GM23338 (cell line): ENCODE data around the gene ADAMTSL2. TPM values are rescaled to one million over a fixed set of nuclear protein-coding genes. Genes with fewer than 3 reads are reported as not detected.

Experiments used
- ATAC-seq: fragments of 200-7000 bp; cut with Tn5 transposase; 3 replicates; pipeline ENCODE4 v1.9.1; 2020
- DNase-seq: peaks from one replicate; pipeline ENCODE4 v3.0.0-alpha.2; 2015; ENCODE audit warnings: low spot score
- H2AFZ ChIP-seq: fragments of 200-600 bp; sonication (generic); 2 replicates; pipeline ENCODE4 v1.8.0; 2016; ENCODE audit warnings: antibody characterized with exemption, mild to moderate bottlenecking, moderate library complexity
- H3F3A ChIP-seq: fragments of 200-600 bp; sonication (generic); replicated peaks from 2 replicates; pipeline ENCODE4 v1.8.0; 2017; ENCODE audit warnings: antibody characterized with exemption, mixed run types, low read depth
- H3K27ac ChIP-seq: fragments of 200-600 bp; sonication (generic); 2 replicates; pipeline ENCODE4 v1.6.1; 2016; ENCODE audit warnings: low read depth
- H3K27me3 ChIP-seq: fragments of 200-600 bp; sonication (generic); 2 replicates; pipeline ENCODE4 v1.8.0; 2016; ENCODE audit warnings: mild to moderate bottlenecking, mixed run types, moderate library complexity; ENCODE audit not compliant: insufficient read depth
- H3K36me3 ChIP-seq: fragments of 200-600 bp; sonication (generic); 2 replicates; pipeline ENCODE4 v1.8.0; 2016; ENCODE audit warnings: mild to moderate bottlenecking; ENCODE audit not compliant: insufficient read depth
- H3K4me1 ChIP-seq: fragments of 200-600 bp; sonication (generic); 2 replicates; pipeline ENCODE4 v1.8.0; 2016; ENCODE audit warnings: mild to moderate bottlenecking, moderate library complexity; ENCODE audit not compliant: insufficient read depth
- H3K4me2 ChIP-seq: fragments of 200-600 bp; sonication (generic); 2 replicates; pipeline ENCODE4 v1.7.1; 2017; ENCODE audit warnings: mixed run types
- H3K4me3 ChIP-seq: fragments of 200-600 bp; sonication (generic); 2 replicates; pipeline ENCODE4 v1.6.1; 2016; ENCODE audit warnings: mixed run types
- H3K79me2 ChIP-seq: fragments of 200-600 bp; sonication (generic); replicated peaks from 2 replicates; pipeline ENCODE4 v1.8.0; 2017; ENCODE audit warnings: mild to moderate bottlenecking; ENCODE audit not compliant: insufficient read depth
- H3K9me2 ChIP-seq: fragments of 200-600 bp; sonication (generic); 2 replicates; pipeline ENCODE4 v1.8.0; 2017; ENCODE audit not compliant: insufficient read depth
- H4K20me1 ChIP-seq: fragments of 200-600 bp; sonication (generic); replicated peaks from 2 replicates; pipeline ENCODE4 v1.8.0; 2017; ENCODE audit warnings: mild to moderate bottlenecking; ENCODE audit not compliant: insufficient read depth
- H3K27ac Mint-ChIP-seq: 2 replicates; pipeline ENCODE4 v1.8.0; 2020; ENCODE audit warnings: inconsistent platforms, mild to moderate bottlenecking, moderate library complexity, mixed read lengths
- H3K27me3 Mint-ChIP-seq: 3 replicates; pipeline ENCODE4 v1.8.0; 2022; ENCODE audit warnings: low read depth, mild to moderate bottlenecking, moderate library complexity, mixed read lengths, inconsistent platforms; ENCODE audit not compliant: insufficient read depth, poor library complexity
- H3K36me3 Mint-ChIP-seq: 3 replicates; pipeline ENCODE4 v1.8.0; 2021; ENCODE audit warnings: low read depth, mild to moderate bottlenecking, inconsistent platforms, moderate library complexity, mixed read lengths
- H3K4me1 Mint-ChIP-seq: 3 replicates; pipeline ENCODE4 v1.8.0; 2020; ENCODE audit warnings: mild to moderate bottlenecking, inconsistent platforms, mixed read lengths
- H3K4me3 Mint-ChIP-seq: 3 replicates; pipeline ENCODE4 v1.8.0; 2021; ENCODE audit warnings: moderate library complexity, mild to moderate bottlenecking, inconsistent platforms, mixed read lengths
- H3K9me3 Mint-ChIP-seq: 3 replicates; pipeline ENCODE4 v1.8.0; 2020; ENCODE audit warnings: moderate library complexity, mild to moderate bottlenecking, inconsistent platforms, mixed read lengths
- EZH2 ChIP-seq: fragments of 200-600 bp; sonication (generic); IDR thresholded peaks from one replicate; pipeline ENCODE4 v1.8.0; 2017; ENCODE audit warnings: antibody characterized with exemption, mild to moderate bottlenecking, low read depth; ENCODE audit not compliant: unreplicated experiment
- JUNB ChIP-seq: IDR thresholded peaks from one replicate; pipeline ENCODE4 v1.6.1; 2016; ENCODE audit warnings: antibody characterized with exemption; ENCODE audit not compliant: unreplicated experiment
- ZNF331 ChIP-seq: fragments of 250-450 bp; sonication (Bioruptor Pico); IDR thresholded peaks from 2 replicates; pipeline ENCODE4 v1.5.0; 2020; ENCODE audit warnings: low read depth, mild to moderate bottlenecking, moderate library complexity
- ZNF462 ChIP-seq: fragments of 250-450 bp; sonication (Bioruptor Pico); IDR thresholded peaks from 2 replicates; pipeline ENCODE4 v1.5.0; 2020; ENCODE audit warnings: mild to moderate bottlenecking, moderate library complexity
- polyA plus RNA-seq: library from polyadenylated mRNA; unstranded; fragments of >200 nt; fragmentation: Nextera tagmentation; extraction: Ambion mirVana; gene quantifications from 2 replicates; pipeline ENCODE4 v1.2.1, GENCODE V29; 2016
- total RNA-seq: library from RNA; depleted of rRNA; stranded (reverse); fragments of >200 nt; shearing (Covaris generic); gene quantifications from 2 replicates; pipeline ENCODE4 v1.2.3, GENCODE V29; 2014

ADAMTSL2 gene
- total and polyA plus RNA-seq, 2 experiments from 2014 or later = 0.15 to 0.66 TPM

DNA sequence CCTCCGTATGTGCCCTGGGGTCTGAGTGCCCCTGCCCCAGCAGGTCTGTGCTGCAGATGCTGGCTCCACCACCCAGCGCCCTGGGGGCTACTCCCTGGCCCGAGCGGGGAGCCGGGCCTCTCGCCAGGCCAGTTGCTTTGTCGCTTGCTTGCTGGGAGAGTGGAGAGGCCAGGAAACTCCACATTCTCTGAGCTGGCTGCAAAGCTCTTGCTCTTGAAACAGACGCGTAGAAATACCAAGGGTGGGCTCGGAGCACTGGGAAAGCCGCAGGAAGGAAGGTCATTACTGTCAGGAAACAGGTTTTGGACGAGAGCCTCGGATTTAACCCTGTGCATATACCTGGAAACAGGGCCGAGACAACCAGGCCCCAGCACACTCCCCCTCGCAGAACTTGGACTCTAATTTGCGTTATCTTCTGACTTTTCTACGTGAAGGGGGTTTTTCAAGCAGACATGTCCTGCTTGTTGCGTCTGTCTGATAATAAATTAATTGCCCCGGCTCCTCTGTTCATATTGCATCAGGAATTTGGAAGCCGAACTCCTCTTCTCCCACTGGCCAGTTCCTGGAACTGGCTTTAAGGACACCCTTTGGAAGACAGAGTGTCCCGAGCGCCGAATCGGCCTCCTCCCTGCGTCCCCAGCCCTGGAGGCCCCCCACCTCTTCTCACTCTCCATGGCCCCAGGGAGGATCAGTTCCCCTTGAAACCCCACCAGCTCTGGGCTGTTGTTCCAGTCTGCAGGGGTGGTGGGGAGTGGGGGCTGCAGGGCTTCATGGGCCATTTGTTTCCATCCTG lies 11.2 kb downstream of the ADAMTSL2 start (continued):
- TF ChIP-seq ZNF462 (CRISPR knock-in tag) = no peak

GRCh38 chr9:133546287-133546680 lies 11.8 kb downstream of the ADAMTSL2 start:
- Mint-ChIP-seq H3K4me1 (peaks cover 4% of the 10 kb centered on the region), H3K36me3 (no peaks in the 10 kb centered on the region; the same call in 2 of the 3 replicates), H3K27ac (no peak overlapping the region), H3K9me3 (no peaks in the 10 kb centered on the region), H3K4me3 (no peak overlapping the region), H3K27me3 (peaks cover 2% of the 10 kb centered on the region)
- no peaks in the 10 kb centered on the region for H3K79me2 ChIP-seq
- no peak overlapping the region for H3K27ac ChIP-seq
- H3F3A ChIP-seq = no peaks in the 10 kb centered on the region
- H3K4me3 ChIP-seq = no peak overlapping the region
- no peak overlapping the region for H2AFZ ChIP-seq
- H3K27me3 ChIP-seq = no peaks in the 10 kb centered on the region
- DNase-seq = no peak
- H4K20me1 ChIP-seq = no peaks in the 10 kb centered on the region
- no peak for ATAC-seq
- no peaks in the 10 kb centered on the region for H3K36me3 ChIP-seq
- H3K4me1 ChIP-seq = no peaks in the 10 kb centered on the region
- no peak overlapping the region for H3K4me2 ChIP-seq
- no peaks in the 10 kb centered on the region for H3K9me2 ChIP-seq
- TF ChIP-seq ZNF331 = no peak
- no peak for TF ChIP-seq ZNF462 (CRISPR knock-in tag)
- TF ChIP-seq EZH2 = no peak
- no peak for TF ChIP-seq JUNB
